HG03139 (cell line): ENCODE data around the gene NSMF.

Experiments used
- ATAC-seq: cut with Tn5 transposase; IDR thresholded peaks from one replicate; pipeline ENCODE4 v1.9.1; 2021; ENCODE audit not compliant: unreplicated experiment

The NSMF gene

DNA sequence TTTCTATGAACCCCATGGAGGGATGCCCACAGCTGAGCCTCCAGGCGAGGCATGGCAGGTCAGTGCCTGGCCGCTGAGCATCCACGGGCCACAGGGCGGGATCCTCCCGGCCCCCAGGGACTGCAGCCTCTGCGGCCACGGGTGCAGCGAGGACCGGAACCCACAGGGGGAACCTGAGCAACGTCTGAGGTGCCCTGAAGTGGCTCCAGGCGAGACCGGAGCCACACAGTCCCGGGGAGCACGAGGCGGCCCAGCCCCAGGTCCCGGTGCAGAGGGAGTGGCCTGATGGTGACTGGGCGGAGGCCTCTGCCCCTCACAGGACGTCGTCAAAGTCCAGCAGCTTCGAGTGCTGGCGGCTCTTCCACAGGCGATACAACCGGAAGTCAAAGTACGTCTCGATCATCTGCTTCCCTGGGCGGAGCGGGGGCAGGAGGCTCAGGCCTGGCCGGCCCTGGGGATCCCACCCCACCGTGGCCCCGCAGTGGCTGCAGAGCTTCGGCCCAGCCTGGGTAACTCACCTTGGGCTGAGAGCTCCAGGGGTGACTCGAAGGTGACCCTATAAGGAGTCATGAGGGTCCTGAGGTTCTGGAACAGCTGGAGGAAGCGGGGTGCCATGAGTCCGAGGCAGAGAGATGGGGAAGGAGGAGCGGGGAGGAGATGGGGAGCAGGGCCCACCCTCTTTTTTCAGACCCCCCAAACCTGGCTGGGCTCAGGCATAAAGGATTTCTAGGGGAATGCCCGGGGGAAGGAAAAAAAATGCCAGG, 9.9 kb downstream of the NSMF start:
- ATAC-seq = no peak

DNA sequence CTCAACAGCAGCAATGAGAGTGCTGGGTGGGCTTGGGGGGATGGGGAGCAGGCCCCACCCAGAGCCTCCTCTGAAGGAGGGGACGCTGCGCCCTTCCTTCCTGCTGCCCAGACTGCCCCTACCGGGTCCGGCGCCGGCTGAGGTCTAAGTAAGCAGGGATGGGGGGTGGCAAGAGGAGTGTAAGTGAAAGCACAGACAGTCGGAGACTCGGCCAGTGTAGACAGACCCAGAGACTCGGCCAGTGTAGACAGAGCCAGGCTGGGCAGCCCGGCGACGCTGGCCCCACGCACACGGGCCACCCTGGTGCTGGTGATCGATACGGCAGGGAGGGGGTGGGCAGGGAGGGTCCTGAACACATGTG, 10.6 kb downstream of the NSMF start:
- no peak for ATAC-seq

DNA sequence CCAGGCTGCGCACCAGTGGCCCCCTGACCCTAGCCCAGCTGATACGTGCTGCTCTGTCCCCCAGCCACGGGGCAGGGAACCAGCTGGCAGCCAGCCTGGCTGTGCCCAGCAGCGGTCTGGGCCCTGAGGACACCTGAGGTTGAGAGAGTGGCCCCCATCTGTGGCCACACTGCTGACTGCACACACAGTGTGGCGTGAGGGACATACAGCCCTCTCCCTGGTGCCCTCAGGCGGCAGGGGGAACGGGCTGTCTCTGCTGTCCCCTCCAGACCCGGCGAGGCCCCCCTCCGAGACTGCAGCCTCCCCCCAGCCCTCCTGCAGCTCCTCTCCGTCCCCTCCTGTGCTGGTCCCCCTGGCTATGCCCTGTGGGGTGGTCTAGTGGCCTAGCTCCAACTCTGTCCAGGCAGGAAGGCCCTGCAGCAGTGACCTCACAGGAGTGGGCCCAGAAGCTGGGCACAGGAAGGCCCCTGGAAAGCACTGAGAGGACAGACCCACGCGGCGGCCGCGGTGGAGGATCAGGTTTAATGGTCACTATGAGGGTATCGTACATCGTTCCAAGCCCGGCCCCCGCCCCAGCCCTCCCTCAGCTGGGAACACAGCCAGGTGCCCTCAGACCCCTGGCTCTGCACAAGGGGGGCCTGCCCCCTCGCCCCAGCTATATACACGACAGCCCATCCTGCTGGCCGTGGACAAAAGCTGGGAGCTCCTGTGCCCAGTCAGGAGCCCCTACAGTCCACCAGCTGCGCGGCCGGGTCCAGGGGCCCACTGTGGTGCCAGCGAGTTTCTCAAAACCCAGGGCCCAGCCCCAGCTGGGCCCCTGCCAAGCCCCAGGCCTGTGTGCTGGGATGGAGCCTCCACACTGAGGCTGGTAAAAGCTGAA, 11.2 kb downstream of the NSMF start:
- no peak for ATAC-seq

DNA sequence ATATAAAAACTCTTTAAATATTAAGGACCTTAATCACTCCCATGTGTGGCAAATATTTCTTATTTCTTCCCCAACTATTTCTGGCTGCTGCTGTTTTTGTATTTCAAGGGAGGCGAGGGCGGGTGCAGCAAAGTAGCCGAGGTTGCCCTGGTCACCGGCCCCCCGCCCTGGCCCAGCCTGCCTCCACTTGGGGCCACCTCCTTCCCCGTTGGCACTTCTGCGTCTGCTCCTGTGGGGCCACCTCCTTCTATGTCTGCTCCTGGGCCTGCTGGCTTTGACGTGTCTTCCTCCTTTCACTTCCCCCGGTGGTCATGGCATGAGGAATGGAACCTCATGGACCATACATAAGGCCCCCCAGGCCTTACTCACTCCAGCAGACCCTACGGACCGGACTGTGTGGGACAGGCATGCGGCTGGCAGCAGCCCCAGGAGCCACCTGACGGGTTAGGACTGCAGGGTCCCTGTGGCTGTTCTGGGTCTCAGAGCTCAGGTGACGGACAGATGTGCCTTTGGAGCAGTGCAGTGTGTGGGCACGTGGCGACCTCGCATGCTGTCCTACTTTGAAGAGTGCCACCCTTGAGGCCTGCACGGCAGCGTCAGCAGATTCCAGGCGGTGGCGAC, 12.2 kb downstream of the NSMF start:
- no peak for ATAC-seq

DNA sequence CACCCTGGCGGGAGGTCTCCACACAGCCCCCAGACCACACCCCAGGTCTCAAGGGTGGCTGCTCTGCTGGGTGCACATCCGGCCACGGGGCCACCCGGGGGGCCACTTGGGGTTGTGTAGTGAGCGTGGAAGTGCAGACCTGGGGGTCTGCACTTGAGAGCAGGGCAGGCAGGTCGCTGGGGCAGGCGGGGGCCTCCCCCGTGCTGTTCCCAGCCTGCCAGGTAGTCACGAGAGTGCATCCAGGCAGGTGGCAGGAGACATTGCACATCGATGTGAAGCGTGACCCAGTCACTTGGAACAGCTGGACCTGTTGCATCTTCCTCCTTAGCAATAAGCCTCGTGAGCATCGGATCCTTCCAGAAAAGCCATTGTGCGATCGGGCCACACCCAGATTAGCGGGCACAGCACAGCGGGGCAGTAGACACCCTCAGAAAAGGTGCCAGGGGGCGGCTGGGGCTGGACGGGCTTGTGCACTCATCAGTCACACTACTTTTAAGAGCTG, 13.2 kb downstream of the NSMF start:
- no peak for ATAC-seq

DNA sequence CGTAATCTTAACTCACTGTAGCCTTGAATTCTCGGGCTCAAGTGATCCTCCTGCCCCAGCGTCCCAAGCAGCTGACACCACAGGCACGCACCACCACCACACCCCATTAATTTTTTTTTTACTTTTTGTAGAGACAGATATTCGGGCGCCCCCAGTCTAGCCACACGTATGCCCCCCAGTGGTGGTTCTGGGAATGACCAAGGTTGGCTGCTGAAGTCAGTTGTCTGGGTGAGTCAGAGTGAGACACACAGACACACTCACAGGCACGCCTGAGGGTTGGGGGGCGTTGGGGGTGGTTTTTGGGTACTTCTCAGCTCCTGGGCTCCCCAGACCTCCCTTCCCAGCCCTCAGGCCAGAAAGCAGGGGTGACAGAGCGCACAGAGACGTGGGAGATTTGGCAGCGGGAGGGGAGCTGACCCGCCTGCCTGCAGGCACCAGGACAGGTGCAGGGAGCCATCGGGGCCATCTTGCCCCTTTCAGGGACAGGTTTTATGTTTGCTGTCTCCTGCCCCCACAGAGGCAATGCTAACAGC, 13.8 kb downstream of the NSMF start:
- ATAC-seq = no peak

DNA sequence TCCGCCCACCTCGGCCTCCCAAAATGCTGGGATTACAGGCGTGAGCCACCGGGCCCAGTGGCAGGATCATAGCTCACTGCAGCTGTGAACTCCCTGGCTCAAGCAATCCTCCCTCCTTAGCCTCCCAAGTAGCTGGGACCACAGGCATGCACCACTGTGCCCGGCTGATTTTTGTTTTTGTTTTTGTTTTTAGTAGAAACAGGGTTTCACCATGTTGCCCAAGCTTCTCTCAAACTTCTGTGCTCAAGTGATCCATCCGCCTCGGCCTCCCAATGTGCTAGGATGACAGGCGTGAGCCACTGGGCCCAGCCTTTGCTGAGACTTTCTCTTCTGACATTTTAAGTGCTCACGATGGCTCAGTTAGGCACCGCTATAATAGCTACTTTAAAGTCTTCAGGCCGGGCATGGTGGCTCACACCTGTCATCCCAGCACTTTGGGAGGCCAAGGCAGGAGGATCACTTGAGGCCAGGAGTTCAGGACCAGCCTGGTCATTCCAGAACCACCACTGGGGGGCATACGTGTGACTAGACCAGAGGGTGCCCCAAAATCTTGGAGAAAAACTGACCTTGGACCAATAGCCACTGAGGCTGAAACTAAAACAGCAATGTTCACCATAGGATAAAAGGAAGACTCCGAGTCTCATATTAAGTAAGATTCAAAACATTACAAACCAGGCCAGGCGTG, 14.9 kb downstream of the NSMF start:
- ATAC-seq = no peak

DNA sequence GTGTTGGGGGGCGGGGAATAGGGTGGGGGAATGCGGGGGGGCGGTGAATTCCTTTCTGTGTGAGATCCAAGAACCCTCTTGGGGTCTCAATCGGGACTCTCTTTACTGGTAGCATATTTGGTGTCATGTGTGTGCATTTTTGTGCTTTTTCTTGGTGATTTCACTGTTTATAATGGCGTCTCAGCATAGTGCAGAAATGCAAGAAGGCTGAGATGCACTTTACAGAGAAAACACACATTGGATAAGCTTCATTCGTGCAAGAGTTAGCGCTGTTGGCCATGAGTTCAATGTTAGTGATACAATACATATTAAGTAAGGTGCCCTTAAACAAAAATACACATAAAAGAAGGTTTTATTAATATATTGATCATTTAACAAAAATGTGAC, 17.2 kb downstream of the NSMF start:
- ATAC-seq = no peak

DNA sequence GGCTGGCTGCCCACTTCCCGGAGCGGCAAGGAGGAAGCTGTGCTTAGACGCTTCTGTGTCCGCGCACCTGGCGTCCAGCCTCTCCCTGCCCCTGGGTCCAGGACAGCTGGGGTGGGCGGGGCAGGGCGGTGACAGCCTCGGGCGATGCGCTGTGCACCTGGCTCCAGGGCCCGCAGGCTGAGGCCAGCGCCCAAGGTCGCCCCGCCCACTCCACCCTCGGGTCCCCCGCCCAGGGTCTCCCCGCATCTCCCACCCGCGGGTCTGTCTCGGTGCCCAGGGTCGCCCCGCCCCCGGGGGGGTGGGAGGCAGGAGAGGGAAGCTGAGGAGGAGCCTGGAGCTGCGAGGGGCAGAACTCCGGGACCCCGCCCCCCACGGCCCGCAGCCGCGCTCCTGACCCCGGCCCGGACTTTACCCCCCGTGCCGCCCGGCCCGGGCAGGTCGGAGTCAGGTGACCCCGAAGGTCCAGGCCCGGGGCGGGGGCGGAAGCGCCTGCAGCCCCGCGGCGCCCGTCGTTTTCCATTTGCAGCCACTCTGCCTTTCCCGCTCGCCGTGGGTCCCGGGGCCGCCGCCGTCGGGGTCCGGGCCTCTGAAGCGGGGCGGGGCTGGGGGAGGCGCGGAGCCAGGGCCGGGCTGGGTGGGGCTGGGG, 17.7 kb downstream of the NSMF start, which contains the start of gene ENTPD8:
TSS of gene ENTPD8 (minus strand) at position 69 of the 646 bp plus-strand sequence. CDS start 3,072 bp downstream, outside the sequence.
- no peak for ATAC-seq

DNA sequence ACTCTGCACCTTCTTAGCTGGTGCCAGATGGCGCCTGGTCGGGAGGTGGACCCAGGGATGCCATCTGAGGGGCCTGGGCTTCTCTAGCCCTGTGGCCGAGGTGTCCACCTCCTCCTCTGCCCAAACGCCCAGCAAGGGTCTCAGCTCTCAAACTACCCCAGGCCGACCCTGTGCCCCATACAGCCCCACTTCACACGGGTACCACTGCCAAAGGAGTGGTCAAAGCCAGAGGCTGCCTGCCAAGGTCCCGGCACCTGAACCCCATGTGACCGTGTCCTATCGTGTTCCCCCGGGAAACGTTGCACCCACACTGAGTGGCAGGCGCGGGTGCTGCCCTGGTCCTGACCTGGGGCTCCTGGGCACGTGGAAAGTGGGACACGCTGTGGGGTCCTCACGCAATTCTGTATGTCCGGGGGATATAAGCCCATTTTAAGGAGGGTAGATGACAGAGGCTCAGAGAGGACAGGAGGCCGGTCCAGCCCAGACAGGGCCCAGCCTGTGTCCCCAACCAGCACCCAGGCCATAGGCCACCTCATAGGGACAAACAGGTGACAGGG, 19.9 kb downstream of the NSMF start:
- ATAC-seq = no peak

DNA sequence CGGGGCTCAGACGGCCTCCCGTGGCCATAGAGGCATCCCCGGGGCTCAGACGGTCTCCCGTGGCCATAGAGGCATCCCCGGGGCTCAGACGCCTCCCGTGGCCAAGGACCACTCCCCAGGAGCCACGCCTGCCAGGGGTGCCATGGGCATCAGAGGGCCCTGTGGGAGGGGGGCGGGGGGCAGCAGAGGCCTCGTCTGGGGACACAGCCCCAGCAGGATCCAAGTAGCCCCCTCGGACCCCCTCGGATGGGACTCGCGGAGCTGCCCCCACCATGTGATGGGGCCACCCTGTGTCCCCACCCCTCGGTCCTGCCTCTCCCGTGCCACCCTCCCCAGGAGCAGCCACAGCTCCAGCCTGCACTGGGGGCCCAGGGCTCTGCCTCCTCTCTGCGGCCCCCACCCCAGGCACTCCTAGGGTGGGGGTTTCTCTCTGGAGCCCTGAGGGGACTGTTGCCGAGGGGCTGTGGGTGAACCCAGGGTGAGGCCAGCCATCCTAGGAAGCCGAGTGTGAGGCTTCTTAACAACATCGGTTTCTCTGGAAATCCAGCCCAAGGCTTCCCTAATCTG, 20.5 kb downstream of the NSMF start:
- no peak for ATAC-seq

DNA sequence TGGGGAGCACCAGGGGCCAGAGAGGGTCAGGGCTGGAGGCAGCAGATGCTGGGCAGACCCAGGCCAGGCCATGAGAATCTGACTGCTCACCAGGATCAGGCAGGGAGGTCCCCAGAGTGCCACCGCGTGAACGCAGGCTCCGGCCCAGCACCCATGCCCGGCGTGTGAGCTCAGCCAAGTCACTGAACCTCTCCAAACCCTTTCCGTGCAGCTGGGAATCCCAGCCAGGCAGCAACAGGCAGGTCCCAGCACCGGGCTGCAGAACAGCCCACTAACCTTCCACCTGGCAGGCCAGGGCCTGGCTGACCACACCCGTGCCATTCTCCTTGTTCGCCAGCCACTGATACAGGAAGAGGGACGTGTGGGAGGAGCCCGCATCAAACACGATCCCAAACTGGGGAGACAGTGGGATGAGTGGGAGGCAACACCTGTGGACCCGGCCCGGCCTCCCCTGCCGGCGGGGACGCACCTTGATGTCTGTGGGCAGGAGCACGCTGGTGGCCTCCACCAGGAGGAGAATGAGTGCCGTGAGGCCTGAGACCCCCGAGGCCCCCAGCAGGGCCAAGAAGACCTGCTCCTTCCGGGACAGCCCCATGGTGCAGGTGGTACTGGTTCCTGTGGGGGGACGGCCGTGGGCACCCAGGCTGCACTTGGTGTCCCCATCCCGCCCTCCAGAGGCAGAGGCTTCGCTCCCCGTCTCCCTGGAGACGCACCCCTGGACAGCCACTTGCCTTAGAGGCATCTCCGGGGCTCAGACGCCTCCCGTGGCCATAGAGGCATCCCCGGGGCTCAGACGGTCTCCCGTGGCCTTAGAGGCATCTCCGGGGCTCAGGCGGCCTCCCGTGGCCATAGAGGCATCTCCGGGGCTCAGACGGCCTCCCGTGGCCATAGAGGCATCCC, 21.2 kb downstream of the NSMF start:
- ATAC-seq = no peak

DNA sequence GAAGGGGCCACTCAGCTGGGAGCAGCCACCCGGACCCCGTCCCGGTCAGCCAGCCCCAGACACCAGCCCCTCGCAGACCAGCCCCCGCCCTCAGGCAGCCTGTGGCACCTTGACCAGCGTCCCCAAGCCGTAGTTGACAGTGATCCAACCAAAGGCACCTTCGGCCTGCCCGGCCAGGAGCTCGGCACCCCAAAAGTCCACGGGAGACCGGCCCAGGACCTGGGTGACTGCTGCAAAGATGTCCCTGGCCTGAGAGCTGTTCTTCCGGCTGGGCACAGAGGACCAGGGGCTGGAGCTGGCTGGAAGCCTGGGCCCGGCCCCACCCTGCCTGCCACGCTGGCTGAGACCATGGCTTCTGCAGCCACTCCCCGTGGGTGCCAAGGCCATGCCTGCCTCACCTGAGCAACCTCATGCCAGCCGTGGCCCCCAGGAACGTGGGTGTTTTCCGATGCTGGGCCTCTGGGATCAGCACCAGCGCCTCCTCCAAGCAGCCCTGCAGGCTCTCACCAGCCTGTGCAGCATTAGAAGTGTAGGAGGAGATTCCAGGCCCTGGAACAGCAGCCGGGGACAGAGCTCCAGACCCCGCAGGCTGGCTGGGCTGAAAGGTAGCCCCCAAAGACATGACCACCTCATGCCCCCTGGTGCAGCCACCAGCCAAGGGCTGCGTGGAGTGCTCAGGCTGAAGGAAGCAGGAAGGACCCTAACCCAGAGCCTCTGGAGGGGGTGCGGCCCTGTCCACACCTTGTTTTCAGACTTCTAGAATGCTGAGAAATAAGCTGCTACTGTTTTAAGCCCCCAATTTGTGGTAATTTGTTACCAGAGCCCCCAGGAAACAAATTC, 22.2 kb downstream of the NSMF start:
- no peak for ATAC-seq

DNA sequence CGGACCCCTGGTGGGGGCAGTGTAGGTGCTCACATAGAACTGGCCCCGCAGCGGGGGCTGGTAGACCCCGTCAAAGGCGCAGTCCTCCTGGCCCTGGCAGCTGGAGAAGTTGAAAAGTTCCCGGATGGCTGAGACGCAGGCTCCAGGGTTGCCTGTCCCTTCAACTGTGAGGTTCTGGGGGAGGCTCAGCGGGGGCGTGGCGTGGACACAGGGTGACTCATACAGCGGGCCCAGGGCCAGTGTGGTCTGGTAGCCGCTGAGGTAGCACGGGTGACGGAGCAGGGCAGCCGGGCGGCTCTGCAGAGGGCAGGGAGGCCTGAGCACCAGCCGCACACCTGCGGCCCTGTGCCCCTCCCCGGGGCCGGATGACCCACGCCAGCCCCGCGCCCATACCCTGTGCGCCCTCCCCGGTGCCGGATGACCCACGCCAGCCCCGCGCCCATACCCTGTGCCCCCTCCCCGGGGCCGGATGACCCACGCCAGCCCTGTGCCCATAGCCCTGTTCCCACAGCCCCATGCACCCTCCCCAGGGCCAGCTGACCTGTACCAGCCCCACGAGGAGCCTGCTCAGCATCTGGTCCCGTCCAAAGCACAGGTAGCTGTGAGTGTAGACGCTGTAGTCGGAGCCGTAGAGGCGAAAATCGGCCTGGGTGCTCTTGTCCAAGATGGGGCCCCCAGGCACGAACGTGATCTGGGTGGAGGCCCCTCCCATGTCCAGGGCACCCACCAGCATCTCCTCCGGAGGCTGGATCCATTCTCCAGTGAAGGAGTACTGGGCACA, 23.0 kb downstream of the NSMF start:
- ATAC-seq = no peak

DNA sequence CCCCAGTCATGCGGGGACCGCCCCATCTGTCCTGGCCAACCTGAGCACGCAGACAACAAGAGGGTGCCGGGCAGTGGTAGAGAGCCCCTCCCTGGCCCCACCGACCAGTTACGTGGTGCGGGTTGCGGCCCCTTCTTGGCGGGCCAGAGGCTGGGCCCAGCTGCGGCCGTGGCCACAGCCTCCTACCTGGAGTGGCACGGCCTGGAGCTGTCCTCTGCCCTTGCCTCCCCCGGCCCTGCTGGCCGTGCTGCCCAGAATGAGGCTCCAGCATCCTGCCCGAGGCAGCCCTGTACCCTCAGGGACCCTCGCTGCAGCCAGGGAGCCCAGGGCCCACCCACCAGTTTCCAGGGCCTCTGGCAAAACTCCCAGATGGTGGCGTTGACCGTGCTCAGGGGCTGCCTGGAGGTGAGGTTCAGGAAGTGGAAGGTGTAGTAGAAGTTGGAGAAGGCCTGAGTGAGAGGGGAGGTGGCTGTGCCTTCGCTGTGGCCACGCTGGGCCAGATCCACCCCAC, 23.7 kb downstream of the NSMF start:
- no peak for ATAC-seq

DNA sequence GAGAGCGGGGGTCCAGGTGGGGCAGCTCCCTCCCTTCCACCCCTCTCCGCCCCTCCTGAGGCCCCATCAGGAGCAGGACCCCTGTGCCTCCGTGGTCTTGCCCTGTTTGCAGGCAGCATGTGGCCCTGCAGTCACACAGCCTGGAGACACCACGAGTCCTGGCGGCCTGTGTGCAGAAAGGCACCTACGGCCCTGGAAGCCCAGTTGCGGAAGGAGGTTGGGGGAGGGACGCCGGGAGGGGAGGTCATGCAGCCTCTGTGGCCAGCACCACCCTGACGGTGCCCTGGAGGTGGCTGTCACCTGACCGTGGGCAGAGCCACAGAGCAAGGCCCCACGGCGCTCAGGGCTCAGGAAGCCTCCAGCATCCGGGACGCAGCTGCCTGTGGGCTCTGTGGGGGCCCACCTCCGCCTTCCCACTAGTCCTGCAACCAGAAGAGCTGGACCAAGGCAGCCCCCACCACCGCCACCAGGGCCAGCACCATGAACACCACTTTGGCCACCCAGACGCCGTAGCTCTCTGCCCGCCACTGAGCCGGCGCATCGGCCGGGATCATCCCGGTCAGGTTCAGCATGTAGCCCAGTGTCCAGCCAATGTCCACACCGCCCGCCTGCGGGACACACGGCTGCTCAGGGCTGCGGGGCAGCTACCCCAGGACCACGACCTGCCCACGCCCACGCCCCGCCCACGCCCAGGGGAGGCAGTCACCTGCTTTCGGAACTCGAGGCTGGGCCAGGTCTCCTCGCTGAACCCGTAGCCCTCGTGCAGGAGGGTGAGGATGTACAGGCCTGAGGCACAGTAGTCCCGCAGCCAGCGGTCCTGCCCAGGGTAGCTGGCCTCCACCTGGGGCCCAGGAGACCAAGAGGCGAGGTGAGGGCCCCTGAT, 24.4 kb downstream of the NSMF start:
- ATAC-seq = no peak
